Uterus (tissue), 2 donors: ENCODE measurements around the gene THRB.

ENCODE experiments used
- POLR2A ChIP-seq, 2 donors: fragments of 450-650 bp; IDR thresholded peaks; one replicate each; pipeline ENCODE4 v1.6.1; 2016; ENCODE audit warnings: antibody characterized with exemption in 2 of 2, mild to moderate bottlenecking in 1 of 2, moderate library complexity in 1 of 2
- TF ChIP-seq, protein P1 (sequence below), 4 experiments: fragments of 200-600 bp in 2 of 4; fragments of 450-650 bp in 2 of 4; sonication (generic) in 2 of 4; IDR thresholded peaks; one replicate each; pipeline ENCODE4 v1.5.1; 2016 to 2019; ENCODE audit warnings: antibody characterized with exemption in 4 of 4, mild to moderate bottlenecking in 2 of 4, moderate library complexity in 1 of 4

DNA sequence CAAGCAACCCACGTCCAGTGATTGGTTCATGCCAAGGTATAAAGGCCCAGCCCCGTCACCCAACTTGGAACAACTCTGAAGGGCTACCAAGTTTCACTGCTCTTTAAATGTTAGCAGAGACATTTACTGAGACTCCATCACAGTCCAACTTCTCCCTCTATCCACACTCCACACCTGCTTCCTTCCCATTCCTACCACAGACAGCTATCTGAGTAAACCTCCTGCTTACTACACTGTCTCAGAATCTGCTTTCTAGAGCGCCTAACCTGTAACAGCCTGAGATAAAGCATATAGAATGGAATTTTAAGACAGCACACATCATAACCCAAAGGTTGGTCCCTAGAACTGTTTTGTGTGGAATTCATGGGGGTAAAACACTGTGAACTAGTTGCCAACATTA is 106.5 kb downstream of the THRB start:
- TF ChIP-seq, protein P1, sequence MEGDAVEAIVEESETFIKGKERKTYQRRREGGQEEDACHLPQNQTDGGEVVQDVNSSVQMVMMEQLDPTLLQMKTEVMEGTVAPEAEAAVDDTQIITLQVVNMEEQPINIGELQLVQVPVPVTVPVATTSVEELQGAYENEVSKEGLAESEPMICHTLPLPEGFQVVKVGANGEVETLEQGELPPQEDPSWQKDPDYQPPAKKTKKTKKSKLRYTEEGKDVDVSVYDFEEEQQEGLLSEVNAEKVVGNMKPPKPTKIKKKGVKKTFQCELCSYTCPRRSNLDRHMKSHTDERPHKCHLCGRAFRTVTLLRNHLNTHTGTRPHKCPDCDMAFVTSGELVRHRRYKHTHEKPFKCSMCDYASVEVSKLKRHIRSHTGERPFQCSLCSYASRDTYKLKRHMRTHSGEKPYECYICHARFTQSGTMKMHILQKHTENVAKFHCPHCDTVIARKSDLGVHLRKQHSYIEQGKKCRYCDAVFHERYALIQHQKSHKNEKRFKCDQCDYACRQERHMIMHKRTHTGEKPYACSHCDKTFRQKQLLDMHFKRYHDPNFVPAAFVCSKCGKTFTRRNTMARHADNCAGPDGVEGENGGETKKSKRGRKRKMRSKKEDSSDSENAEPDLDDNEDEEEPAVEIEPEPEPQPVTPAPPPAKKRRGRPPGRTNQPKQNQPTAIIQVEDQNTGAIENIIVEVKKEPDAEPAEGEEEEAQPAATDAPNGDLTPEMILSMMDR (IDR thresholded peaks at IDR 0.05) = no peak
- no peak for TF ChIP-seq POLR2A (IDR thresholded peaks at IDR 0.05)
